ENCODE measurements around the gene LBR.
"Not testable (repeated sequence)": the region's sequence is repeated elsewhere in the genome, so short reads cannot be mapped to it uniquely, and the experiment has no call there.

Gene LBR

GRCh38 chr1:225418059-225418458 is 9.8 kb downstream of the LBR start:
- no peak for DNase-seq

DNA sequence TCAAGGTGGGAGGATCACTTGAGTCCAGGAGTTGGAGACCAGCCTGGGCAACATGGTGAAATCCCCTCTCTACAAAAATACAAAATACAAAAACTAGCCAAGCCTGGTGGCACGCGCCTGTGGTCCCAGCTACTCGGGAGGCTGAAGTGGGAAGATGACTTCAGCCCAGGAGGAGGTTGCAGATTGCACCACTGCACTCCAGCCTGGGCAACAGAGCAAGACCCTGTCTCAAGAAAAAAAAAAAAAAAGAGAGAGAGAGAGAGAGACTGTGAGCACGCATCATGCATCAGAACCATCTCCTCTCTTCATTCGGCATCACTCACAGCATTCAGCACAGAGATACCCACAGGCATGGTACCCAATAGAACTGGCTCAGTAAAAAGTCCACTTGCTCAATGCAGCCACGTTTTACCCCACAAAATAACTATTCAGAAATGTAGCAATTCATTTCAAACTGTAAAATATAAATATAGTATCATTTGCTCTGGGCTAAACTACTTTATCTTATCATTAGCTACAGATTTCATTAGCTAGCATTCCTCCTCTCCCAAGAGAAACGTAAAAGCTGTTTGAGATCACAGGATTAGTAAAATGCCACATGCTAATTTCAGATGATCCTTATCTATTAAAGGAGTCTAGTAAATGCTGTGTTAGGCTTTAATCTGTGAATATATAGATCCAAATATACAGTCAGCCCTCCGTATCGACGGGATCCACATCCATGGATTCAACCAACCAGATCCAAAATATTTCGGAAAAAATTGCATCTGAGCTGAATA is 11.7 kb downstream of the LBR start:
- DNase-seq = no peak

GRCh38 chr1:225415307-225415706 is 12.5 kb downstream of the LBR start:
- no peak for DNase-seq

DNA sequence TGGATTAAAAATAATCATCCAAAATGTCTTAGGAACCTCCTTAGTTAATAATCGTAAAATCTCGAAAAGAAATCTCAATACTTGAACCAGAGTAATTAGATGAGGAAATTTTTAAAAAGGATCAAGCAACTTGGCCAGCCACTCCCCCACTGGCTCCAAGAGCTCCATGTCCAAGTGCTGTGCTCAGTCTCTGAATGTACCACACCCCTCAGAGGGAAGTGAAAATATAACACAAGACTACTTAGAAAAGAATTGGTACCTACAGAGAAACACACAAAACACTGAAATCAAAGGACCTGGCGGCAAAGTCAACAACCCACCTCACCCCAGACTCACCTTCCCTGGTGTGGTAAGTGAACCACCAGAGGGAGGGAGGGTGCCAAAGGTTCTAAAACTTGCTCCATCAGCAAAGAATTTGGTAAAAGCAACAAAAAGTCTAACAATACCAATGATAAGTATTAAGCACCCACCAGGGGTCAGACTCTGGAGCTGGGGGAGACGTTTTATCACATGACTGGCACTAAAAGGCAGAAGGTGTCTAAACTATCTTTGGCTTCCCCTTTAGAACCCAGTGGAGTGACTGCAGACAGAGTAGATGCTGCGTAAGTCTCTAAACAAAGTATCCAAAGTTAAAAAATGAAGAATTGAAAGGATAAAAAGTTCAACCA is 14.0 kb downstream of the LBR start:
- DNase-seq = no peak

DNA sequence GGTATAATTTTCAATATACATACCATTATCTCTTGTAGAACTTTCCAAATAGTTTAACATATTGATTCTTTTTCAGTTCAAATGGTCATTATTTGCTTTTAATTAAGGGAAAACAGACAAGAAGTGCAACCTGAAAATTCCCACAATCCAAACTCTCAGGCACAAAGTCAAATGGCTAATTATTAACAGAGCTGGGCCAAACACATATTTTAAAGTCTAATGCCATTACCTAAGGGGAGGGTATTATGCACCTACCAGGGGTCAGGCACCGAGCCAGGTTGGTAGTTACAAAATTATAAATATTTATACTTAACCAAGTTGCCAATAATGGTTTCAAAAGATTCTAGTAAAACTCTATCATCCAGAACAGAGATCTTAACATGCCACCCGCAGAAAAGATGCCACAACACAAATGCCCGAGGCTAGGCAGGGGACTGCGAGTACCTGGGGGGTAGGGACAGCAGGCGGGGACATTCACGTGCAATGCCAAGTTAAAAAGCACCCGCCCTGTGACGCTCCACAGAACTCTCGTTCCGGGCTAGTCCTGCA is 15.0 kb downstream of the LBR start:
- DNase-seq = no peak

- no peak for DNase-seq
Observed at GRCh38 chr1:225412321-225412720, 15.5 kb downstream of the LBR start.

- no peak for DNase-seq
Observed at GRCh38 chr1:225410036-225410435, 17.8 kb downstream of the LBR start.

- DNase-seq = no peak
Observed at GRCh38 chr1:225409051-225409450, 18.8 kb downstream of the LBR start.

- DNase-seq = no peak
Observed at GRCh38 chr1:225408249-225408648, 19.6 kb downstream of the LBR start.

GRCh38 chr1:225407755-225408154 is 20.1 kb downstream of the LBR start:
- no peak for DNase-seq

DNA sequence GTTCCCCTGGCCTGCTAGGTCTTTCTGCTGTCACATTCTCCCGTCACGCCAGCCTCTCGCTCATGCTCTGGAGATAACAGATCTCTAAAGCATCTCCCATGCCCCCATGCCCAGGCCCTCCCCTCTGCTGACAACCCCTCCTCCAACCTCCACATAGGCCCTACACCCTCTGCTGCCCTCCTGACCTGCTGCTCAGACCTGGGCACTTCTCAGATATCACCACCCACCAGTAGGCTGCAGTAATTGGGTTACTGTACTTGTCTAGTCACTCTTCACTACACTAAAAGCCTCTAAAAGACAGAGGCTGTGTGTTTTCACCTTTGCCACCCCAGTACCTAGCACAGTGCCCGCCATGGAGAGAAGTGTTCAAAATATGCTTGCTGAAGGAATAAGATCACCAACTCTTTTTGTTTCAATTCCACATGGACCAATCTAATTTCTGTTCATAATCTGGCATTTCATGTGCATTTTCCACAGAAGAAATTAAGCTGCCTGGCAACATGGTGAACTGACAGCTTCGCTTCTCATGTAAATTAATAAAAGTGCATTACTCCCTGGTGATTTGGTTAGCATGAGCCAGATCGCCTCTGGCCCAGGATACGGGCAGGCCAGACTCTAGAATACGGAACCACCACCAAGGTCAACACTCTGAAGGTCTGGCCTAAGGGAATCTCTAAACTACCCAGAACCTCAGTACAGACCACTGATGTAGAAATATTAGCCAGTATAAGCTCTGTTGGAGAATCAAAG is 20.7 kb downstream of the LBR start:
- no peak for DNase-seq

GRCh38 chr1:225400968-225401367 is 26.9 kb downstream of the LBR start:
- DNase-seq = no peak

- no peak for DNase-seq
Observed at GRCh38 chr1:225396357-225396756, 31.5 kb downstream of the LBR start.

DNA sequence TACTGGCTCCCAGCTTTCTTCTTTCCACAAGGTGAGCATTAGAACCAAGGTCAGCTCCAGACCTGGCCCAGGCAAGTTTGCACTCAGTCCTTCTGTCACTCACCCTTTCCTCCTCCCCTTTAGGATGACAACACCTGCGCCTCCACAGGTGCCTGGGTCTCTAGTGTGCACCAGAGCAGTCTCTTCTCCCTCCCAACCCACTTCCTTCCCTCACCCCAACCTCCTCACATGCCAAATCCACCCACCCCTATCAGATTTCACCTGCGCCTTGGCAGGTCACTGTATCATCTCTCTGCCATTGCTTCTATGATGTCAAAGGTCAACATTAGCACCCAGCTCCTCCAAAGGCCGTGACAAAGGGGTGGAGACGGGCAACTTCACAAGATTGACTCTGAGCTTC is 38.0 kb downstream of the LBR start:
- no peak for DNase-seq

DNA sequence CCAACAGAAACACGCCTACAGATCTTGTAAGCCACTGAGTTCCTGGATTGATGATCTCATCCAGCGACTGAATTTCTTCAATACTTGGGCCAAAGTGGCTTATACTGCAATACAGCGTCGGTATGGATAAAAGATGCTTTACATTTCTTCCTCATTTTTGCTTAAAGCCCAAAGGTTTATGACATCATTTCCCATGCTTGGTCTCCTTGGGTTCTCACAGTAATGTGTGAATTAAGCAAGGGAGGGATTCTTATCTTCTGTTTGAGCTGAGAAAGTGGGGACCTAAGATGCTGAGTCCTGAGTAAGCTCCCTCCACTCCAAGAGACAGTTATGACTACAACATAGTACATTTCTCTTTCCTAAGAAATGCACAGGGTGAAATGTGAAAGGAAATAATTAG is 39.5 kb downstream of the LBR start:
- DNase-seq = no peak

- not testable (repeated sequence) for DNase-seq
Observed at GRCh38 chr1:225386860-225387259, 41.0 kb downstream of the LBR start.

GRCh38 chr1:225380691-225381090 is 47.1 kb downstream of the LBR start:
- no peak for DNase-seq

DNA sequence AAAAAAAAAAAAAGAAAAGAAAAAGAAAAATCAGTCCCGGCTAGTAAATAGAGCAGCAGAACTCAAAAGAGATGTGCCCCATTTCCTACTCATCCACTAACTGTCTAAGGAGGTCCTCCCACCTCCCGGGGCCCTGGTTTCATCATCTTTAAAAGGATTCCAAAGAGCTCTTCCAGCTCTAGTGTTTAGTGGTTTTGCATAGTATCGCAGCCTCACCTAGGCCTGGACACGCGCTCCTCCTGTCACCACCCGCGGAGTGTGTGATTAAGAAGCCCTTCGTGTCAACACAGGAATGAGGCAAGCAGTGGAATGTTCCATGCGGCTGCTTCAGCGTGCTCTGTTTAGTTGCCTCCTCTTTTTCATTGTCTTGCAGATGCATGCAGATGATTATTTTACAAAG is 49.0 kb downstream of the LBR start:
- no peak for DNase-seq

GRCh38 chr1:225374996-225375395 is 52.8 kb downstream of the LBR start:
- DNase-seq = no peak

DNA sequence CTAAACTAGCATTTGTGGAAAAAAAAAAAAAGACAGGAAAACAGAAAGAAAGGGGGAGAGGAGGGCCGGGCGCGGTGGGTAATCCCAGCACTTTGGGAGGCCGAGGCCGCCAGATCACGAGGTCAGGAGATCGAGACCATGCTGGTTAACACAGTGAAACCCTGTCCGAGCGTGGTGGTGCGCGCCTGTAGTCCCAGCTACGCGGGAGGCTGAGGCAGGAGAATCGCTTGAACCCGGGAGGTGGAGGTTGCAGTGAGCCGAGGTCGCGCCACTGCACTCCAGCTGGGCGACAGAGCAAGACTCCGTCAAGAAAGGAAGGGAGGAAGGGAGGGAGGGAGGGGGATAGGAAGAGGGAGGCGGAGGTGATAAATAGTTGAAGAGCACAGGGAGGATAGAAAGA is 54.7 kb downstream of the LBR start:
- no peak for DNase-seq

DNA sequence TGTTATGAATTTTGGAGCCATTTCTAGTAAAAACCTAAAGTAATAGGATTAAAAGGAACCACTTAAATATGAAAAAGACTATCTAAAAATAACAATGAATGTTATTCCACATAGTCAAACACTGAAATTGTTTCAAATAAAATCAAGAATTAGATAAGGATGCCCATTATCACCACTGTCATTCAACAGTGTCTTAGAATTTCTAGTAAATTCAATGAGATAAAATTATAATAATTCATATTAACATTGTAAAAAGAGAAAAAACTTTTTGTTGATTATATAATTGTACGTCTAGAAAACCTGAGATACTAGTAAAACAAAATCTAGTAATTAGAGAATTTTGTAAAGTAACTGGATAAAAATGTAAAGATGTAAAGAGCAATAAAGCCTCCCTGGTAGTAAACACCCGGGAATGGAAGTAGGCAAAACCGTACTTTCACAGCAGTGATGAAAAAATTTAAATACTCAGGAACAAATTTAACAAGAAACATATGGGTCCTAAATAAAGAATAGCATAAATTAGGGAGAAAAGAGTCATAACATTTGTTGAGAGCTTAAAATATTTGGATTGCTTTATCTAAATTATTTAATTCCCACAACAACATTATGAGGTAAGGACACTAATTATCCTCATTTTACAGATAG is 56.4 kb downstream of the LBR start:
- DNase-seq = no peak

- DNase-seq = no peak
Observed at GRCh38 chr1:225368036-225368552, 59.7 kb downstream of the LBR start.

DNA sequence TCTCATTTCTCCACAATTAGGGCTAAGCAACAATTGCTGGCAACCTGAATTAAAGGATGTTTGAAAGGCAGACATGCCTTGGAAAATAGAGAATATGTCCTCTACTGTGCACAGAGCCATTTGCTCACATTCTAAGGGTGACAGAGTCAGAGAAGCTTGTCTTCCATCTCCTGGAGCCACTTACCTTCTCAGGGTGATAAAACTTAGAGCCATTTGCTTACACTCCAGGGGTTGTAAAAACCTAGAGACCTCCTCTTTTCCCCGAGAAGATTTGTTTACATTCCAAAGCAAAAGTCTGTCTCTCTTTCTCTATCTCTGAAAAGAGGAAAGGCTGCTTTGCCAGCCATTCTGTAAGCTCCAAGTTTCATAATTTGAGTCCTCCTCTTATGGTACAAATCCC is 61.3 kb downstream of the LBR start:
- DNase-seq = no peak
